ENCODE data around the gene PTPRN2. TPM values are rescaled to one million over a fixed set of nuclear protein-coding genes. Genes with fewer than 3 reads are reported as not detected.

PTPRN2 gene
- total RNA-seq, 1 experiment from 2014 or later = 1.1 TPM

DNA sequence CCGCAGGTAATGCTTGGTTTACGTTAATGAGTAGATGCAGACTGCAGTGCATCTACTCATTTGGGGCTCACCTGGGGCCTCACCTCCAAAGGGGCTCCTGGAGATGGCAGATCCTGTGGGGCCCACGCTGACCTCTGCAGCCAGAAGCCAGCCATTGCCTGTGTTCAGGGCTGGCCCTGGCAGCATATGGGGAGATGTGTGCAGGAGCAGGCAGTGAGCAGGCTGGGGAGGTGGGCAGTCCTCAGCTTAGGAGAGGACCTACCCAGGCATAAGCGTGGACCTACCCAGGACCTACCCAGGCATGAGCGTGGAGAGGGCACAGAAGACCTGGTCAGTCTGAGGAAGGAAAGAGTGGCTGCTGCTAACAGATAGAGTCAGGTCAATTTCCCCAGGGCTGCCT, 178.5 kb downstream of the PTPRN2 start:
- H3K4me3 ChIP-seq (ENCODE audit: low read depth in 2 of 2, low read length in 2 of 2) = no peak overlapping the region
- no peaks in the 10 kb centered on the region for H3K36me3 ChIP-seq (ENCODE audit: control insufficient read depth, insufficient read depth, low read length)
- in situ Hi-C loops (cut with HindIII; ENCODE audit: low pct_unique_long_range_greater_than_20kb, low sequenced_read_pairs) (no loop called here), intact Hi-C loops (cut with micrococcal nuclease; ENCODE audit: unreplicated experiment) (no loop called here)
- no TSS peak for BruUV-seq (replicated peaks)
- no peak overlapping the region for H3K27ac ChIP-seq (ENCODE audit: low read length)
- ATAC-seq (peak; percentile 41), DNase-seq (ENCODE audit: low read depth, low spot score) (no peak)
- H3K27me3 ChIP-seq (ENCODE audit: control insufficient read depth, insufficient read depth, low read length) = no peaks in the 10 kb centered on the region
- no peaks in the 10 kb centered on the region for H3K9me3 ChIP-seq (ENCODE audit: control insufficient read depth, insufficient read depth, low read depth, low read length)
- no peak for TF ChIP-seq REST (IDR thresholded peaks at IDR 0.05; ENCODE audit: insufficient read depth in 1 of 2, low read depth in 2 of 2, low read length in 1 of 2)
- no peak for TF ChIP-seq POLR2AphosphoS5 (IDR thresholded peaks at IDR 0.05; ENCODE audit: low read depth, low read length)
- no peak for TF ChIP-seq SIN3A (IDR thresholded peaks at IDR 0.05; ENCODE audit: borderline replicate concordance, insufficient read depth, low read depth, low read length)
- no peak for TF ChIP-seq CTCF (IDR thresholded peaks at IDR 0.05)
- no peak for TF ChIP-seq TCF7L2 (IDR thresholded peaks at IDR 0.05; ENCODE audit: low read depth, low read length)
- POLR2A ChIA-PET = interaction anchor here (0.7 kb wide), 1 partner anchor 244 kb away, joined by 4 read pairs; no protein-coding TSS in a partner anchor
- no peaks in the 10 kb centered on the region for H3K4me1 ChIP-seq (ENCODE audit: control insufficient read depth, insufficient read depth, low read length)
- CTCF ChIA-PET = interaction anchor here (0.6 to 1.4 kb wide), 2 partner anchors 55 to 743 kb away, joined by 3 to 4 read pairs; no protein-coding TSS in a partner anchor

DNA sequence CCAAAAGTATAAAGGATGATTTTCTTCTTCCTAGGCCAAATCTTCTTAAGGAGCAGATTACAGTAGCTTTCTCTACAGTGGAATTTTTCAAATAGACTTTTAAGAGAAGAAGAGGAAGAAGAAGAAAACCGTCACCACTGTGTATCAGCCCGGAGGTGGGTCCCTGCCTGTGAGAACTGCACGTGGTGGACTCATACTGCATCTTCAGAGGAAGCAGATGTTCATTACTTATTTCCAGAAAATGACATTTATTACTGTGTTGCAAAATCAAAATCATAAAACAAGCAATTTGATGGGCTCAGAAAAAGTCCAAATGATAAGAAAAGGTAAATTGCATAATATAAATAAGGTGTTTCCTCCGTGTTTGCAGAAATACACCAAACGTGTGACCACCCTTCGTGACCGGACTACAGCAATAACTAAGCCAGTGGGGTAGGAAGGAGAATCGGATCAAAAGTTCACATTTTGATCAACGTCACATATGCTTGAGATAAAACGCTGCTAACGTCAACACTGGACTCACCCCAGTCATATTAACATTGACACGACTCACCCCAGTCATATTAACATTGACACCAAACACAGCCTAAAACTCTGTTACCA, 179.2 kb downstream of the PTPRN2 start:
- Histone ChIP-seq H3K4me1 (ENCODE audit: control insufficient read depth, insufficient read depth, low read length) (no peaks in the 10 kb centered on the region), H3K27me3 (ENCODE audit: control insufficient read depth, insufficient read depth, low read length) (no peaks in the 10 kb centered on the region), H3K4me3 (ENCODE audit: low read depth in 2 of 2, low read length in 2 of 2) (no peak overlapping the region), H3K27ac (ENCODE audit: low read length) (no peak overlapping the region), H3K9me3 (ENCODE audit: control insufficient read depth, insufficient read depth, low read depth, low read length) (no peaks in the 10 kb centered on the region), H3K36me3 (ENCODE audit: control insufficient read depth, insufficient read depth, low read length) (no peaks in the 10 kb centered on the region)
- intact Hi-C loops (cut with micrococcal nuclease; ENCODE audit: unreplicated experiment) = loop anchor here (1.0 kb wide), 1 partner anchor 53 kb away; no protein-coding TSS in a partner anchor
- no peak for DNase-seq (ENCODE audit: low read depth, low spot score)
- POLR2A ChIA-PET = interaction anchor here (0.7 kb wide), 1 partner anchor 245 kb away, joined by 4 read pairs; no protein-coding TSS in a partner anchor
- no peak for TF ChIP-seq REST (IDR thresholded peaks at IDR 0.05; ENCODE audit: insufficient read depth in 1 of 2, low read depth in 2 of 2, low read length in 1 of 2)
- TF ChIP-seq CTCF (IDR thresholded peaks at IDR 0.05) = peak; percentile 29; the same call in 1 of the 2 replicates
- no TSS peak for BruUV-seq (replicated peaks)
- CTCF ChIA-PET = interaction anchor here (1.4 kb wide), 1 partner anchor 54 kb away, joined by 4 read pairs; no protein-coding TSS in a partner anchor
- in situ Hi-C loops (cut with HindIII; ENCODE audit: low pct_unique_long_range_greater_than_20kb, low sequenced_read_pairs) = no loop called here
- ATAC-seq = no peak
